ENCODE measurements around the gene KLHDC8A.
"Not testable (repeated sequence)": the region's sequence is repeated elsewhere in the genome, so short reads cannot be mapped to it uniquely, and the experiment has no call there.

The KLHDC8A gene

DNA sequence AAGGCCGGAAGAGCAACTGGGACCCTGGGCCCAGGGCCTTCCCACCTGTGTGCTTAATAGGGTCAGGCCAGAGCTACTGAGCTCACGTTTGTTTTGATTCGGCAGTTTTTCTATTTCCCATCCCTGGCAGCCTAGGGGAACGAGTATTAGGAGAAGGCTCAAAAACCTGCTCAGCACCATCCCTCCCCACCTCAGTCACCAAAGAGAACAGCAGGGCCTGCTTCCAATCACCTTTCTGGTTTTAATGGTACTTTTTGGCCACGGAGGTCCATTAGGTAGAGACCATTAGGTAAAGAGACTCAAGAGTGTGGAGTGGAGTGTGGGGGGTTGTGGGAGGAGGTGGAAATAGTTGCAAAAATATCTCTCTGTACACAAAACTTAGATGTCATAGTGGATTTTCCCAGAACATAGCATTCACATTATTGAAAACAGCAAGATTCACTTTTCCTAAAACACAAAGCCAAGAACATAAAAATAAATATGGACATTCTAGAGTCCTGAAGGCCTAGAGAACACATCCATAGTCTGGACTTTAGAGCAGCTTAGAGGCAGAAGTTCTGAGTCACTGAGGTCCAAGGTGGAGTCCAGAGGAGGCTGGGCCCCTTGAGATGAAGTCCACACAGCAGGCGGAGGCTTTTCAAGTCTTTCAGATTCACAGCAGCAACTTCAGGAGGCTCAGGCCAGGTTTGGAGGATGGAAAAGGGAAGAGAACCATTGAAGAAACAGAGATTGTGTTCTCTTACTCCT, 54.7 kb downstream of the KLHDC8A start:
- Histone ChIP-seq H3K27ac (ENCODE audit: low read depth, low read length) (peak overlapping the region; percentile 100), H3K4me3 (ENCODE audit: low read length) (peak overlapping the region; percentile 28), H3K36me3 (ENCODE audit: insufficient read depth, low read length) (peaks cover 50% of the 10 kb centered on the region), H3K9me3 (ENCODE audit: insufficient read depth, low read depth, low read length) (no peaks in the 10 kb centered on the region), H3K9ac (ENCODE audit: low read depth, low read length) (peak overlapping the region; percentile 74), H3K27me3 (ENCODE audit: insufficient read depth, low read length) (no peaks in the 10 kb centered on the region), H3K4me1 (ENCODE audit: insufficient read depth, low read length) (peaks cover 44% of the 10 kb centered on the region)
- 13% methylated on average over 6 of the region's 6 CpGs for WGBS

DNA sequence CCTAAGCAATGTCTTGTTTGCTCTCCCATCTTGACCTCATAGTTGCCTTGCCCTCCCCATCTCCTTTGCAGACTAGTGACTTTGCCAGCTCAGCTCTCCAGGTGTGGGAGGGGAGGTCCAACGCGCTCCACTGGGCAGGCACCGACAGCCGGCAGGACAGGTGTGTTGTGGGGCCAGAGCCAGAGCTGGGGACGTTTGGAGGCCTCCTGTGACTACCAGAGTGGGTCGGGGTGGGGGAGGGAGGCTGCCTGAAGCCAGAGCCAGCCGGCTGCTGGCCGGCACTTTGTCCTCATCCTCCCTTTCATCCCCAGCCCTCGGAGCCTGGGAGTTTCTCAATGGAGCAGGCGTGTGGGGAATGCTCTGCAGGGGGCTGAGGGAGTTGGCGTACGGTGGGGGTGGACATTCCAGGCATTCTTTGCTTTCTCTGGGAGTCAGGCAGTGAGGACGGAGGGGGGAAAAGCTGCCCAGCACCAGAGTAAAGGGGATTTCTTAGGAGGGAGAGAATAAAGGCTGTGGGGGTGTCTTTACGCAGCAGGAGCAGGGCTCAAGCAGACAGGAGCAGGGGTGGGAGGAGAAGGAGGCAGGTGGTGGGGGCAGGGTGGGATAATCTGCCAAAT, 55.4 kb downstream of the KLHDC8A start:
- Histone ChIP-seq H3K9me3 (ENCODE audit: insufficient read depth, low read depth, low read length) (no peaks in the 10 kb centered on the region), H3K36me3 (ENCODE audit: insufficient read depth, low read length) (peaks cover 43% of the 10 kb centered on the region), H3K27ac (ENCODE audit: low read depth, low read length) (peak overlapping the region; percentile 100), H3K9ac (ENCODE audit: low read depth, low read length) (peak overlapping the region; percentile 89), H3K27me3 (ENCODE audit: insufficient read depth, low read length) (no peaks in the 10 kb centered on the region), H3K4me3 (ENCODE audit: low read length) (peak overlapping the region; percentile 35), H3K4me1 (ENCODE audit: insufficient read depth, low read length) (peaks cover 45% of the 10 kb centered on the region)
- WGBS: 0% methylated on average over 12 of the region's 14 CpGs

DNA sequence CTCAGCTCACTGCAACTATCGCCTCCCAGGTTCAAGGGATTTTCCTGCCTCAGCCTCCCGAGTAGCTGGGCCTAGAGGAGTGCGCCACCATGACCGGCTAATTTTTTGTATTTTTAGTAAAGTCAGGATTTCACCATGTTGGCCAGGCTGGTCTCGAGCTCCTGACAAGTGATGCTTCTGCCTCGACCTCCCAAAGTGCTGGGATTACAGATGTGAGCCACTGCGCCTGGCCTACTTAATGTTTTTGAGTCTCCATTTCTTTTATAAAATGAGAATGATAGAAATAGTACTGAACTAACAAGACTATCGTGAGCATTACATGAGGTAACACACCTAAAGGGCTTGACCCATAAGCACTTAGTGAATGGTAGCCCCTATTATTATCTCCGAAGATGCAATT, 56.6 kb downstream of the KLHDC8A start:
- peak overlapping the region; percentile 99 for H3K27ac ChIP-seq (ENCODE audit: low read depth, low read length)
- peak overlapping the region; percentile 39; the same call in 1 of the 2 replicates for H3K9ac ChIP-seq (ENCODE audit: low read depth, low read length)

GRCh38 chr1:205298191-205298994, 58.3 kb downstream of the KLHDC8A start:
- Histone ChIP-seq H3K9me3 (ENCODE audit: insufficient read depth, low read depth, low read length) (no peaks in the 10 kb centered on the region), H3K9ac (ENCODE audit: low read depth, low read length) (peak overlapping the region; percentile 19; the same call in 1 of the 2 replicates), H3K27me3 (ENCODE audit: insufficient read depth, low read length) (no peaks in the 10 kb centered on the region), H3K4me3 (ENCODE audit: low read length) (no peak overlapping the region), H3K4me1 (ENCODE audit: insufficient read depth, low read length) (peaks cover 71% of the 10 kb centered on the region), H3K36me3 (ENCODE audit: insufficient read depth, low read length) (peaks cover 14% of the 10 kb centered on the region), H3K27ac (ENCODE audit: low read depth, low read length) (peak overlapping the region; percentile 81)
- WGBS: 57% methylated on average over 9 of the region's 9 CpGs

More for the DNA sequence above, 56.6 kb downstream of the KLHDC8A start:
- 86% methylated on average over 9 of the region's 9 CpGs for WGBS
- peaks cover 31% of the 10 kb centered on the region for H3K36me3 ChIP-seq (ENCODE audit: insufficient read depth, low read length)
- H3K4me1 ChIP-seq (ENCODE audit: insufficient read depth, low read length): peaks cover 56% of the 10 kb centered on the region
- no peaks in the 10 kb centered on the region for H3K27me3 ChIP-seq (ENCODE audit: insufficient read depth, low read length)
- H3K4me3 ChIP-seq (ENCODE audit: low read length): no peak overlapping the region
- H3K9me3 ChIP-seq (ENCODE audit: insufficient read depth, low read depth, low read length): no peaks in the 10 kb centered on the region

DNA sequence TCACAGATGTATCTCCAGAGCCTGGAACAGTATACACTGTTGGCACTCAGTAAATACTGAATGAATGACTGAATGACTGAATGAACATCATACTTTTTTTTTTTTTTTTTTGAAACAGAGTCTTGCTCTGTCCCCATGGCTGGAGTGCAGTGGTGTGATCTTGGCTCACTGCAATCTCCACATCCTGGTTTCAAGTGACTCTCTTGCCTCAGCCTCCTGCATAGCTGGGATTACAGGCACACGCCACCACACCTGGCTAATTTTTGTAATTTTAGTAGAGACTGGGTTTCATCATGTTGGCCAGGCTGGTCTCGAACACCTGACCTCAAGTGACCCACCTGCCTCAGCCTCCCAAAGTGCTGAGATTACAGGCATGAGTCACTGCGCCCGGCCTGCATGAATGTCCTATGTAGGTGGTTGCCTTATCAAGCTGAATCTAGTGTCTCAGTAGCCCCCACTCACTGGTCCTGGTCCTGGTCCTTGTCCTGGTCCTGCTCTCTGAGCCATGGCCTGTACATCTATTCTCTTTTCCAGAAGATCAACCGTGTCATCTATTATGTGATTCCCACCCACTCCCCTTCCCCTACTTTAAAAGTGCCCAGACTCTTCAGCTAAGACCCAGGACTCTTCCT, 59.1 kb downstream of the KLHDC8A start:
- Histone ChIP-seq H3K4me1 (ENCODE audit: insufficient read depth, low read length) (peaks cover 69% of the 10 kb centered on the region), H3K9ac (ENCODE audit: low read depth, low read length) (peak overlapping the region; percentile 17; the same call in 1 of the 2 replicates), H3K27ac (ENCODE audit: low read depth, low read length) (peak overlapping the region; percentile 81)
- H3K4me3 ChIP-seq (ENCODE audit: low read length); H3K36me3 ChIP-seq (ENCODE audit: insufficient read depth, low read length); H3K9me3 ChIP-seq (ENCODE audit: insufficient read depth, low read depth, low read length); H3K27me3 ChIP-seq (ENCODE audit: insufficient read depth, low read length): not testable (repeated sequence)
- 93% methylated on average over 5 of the region's 5 CpGs for WGBS

- no peaks in the 10 kb centered on the region for H3K9me3 ChIP-seq (ENCODE audit: insufficient read depth, low read depth, low read length)
- H3K27me3 ChIP-seq (ENCODE audit: insufficient read depth, low read length): no peaks in the 10 kb centered on the region
- WGBS: 87% methylated on average over 2 of the region's 2 CpGs
- H3K9ac ChIP-seq (ENCODE audit: low read depth, low read length): no peak overlapping the region; the same call in 1 of the 2 replicates
- no peaks in the 10 kb centered on the region for H3K36me3 ChIP-seq (ENCODE audit: insufficient read depth, low read length)
- peak overlapping the region; percentile 97 for H3K27ac ChIP-seq (ENCODE audit: low read depth, low read length)
- H3K4me1 ChIP-seq (ENCODE audit: insufficient read depth, low read length): peaks cover 58% of the 10 kb centered on the region
- no peak overlapping the region for H3K4me3 ChIP-seq (ENCODE audit: low read length)
Measured at GRCh38 chr1:205296154-205296553, 60.6 kb downstream of the KLHDC8A start.

- WGBS: 36% methylated on average over 5 of the region's 5 CpGs
- H3K4me1 ChIP-seq (ENCODE audit: insufficient read depth, low read length): peaks cover 48% of the 10 kb centered on the region
- H3K9ac ChIP-seq (ENCODE audit: low read depth, low read length): peak overlapping the region; percentile 71
- peak overlapping the region; percentile 8; the same call in 1 of the 2 replicates for H3K4me3 ChIP-seq (ENCODE audit: low read length)
- no peaks in the 10 kb centered on the region for H3K27me3 ChIP-seq (ENCODE audit: insufficient read depth, low read length)
- H3K36me3 ChIP-seq (ENCODE audit: insufficient read depth, low read length): no peaks in the 10 kb centered on the region
- no peaks in the 10 kb centered on the region for H3K9me3 ChIP-seq (ENCODE audit: insufficient read depth, low read depth, low read length)
- peak overlapping the region; percentile 97 for H3K27ac ChIP-seq (ENCODE audit: low read depth, low read length)
Measured at GRCh38 chr1:205294934-205295333, 61.8 kb downstream of the KLHDC8A start.

DNA sequence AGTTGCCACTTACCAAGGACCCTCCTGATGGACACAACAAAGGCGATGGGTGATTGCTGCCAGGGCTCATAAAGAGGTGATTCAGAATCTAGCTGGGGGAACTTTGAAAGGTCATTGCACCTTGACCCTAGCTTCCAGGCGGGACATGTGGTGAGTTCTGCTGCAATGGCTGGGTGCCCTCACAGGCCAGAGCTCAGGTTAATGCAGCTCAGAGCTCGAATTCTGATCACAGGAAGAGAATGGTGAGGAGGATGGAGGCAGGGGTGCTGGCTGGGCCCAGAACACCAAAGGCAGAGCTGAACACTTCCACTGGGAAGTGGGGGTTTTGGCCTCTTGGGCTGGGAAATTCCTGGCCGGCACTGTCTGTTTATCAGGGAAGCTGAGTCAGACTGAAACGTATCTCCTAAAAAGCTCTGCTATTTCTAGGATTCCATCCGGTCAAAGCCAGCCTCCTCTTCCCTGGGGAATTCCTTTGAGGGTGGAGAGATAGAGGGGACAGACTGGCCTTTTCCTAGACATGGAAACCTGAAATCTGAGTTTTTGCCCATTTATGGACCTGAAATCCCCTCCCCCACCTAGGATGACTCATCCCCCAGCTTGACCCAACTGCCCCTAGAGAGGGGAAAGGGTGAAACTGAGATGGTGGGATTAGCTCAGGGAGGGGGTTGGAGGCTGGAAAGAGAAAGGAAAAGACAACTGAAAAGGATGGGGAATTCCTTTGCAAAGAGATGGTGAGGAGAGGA, 62.4 kb downstream of the KLHDC8A start:
- Histone ChIP-seq H3K9ac (ENCODE audit: low read depth, low read length) (peak overlapping the region; percentile 71), H3K27me3 (ENCODE audit: insufficient read depth, low read length) (no peaks in the 10 kb centered on the region), H3K4me3 (ENCODE audit: low read length) (peak overlapping the region; percentile 8; the same call in 1 of the 2 replicates), H3K36me3 (ENCODE audit: insufficient read depth, low read length) (no peaks in the 10 kb centered on the region), H3K9me3 (ENCODE audit: insufficient read depth, low read depth, low read length) (no peaks in the 10 kb centered on the region), H3K27ac (ENCODE audit: low read depth, low read length) (peak overlapping the region; percentile 97), H3K4me1 (ENCODE audit: insufficient read depth, low read length) (peaks cover 46% of the 10 kb centered on the region)
- 46% methylated on average over 6 of the region's 6 CpGs for WGBS

- H3K27ac ChIP-seq (ENCODE audit: low read depth, low read length): peak overlapping the region; percentile 97
- H3K27me3 ChIP-seq (ENCODE audit: insufficient read depth, low read length): no peaks in the 10 kb centered on the region
- peak overlapping the region; percentile 69; the same call in 1 of the 2 replicates for H3K9ac ChIP-seq (ENCODE audit: low read depth, low read length)
- no peak overlapping the region for H3K4me3 ChIP-seq (ENCODE audit: low read length)
- WGBS: 87% methylated on average over 9 of the region's 10 CpGs
- H3K36me3 ChIP-seq (ENCODE audit: insufficient read depth, low read length): no peaks in the 10 kb centered on the region
- no peaks in the 10 kb centered on the region for H3K9me3 ChIP-seq (ENCODE audit: insufficient read depth, low read depth, low read length)
- peaks cover 41% of the 10 kb centered on the region for H3K4me1 ChIP-seq (ENCODE audit: insufficient read depth, low read length)
Measured at GRCh38 chr1:205293350-205294074, 63.2 kb downstream of the KLHDC8A start.

DNA sequence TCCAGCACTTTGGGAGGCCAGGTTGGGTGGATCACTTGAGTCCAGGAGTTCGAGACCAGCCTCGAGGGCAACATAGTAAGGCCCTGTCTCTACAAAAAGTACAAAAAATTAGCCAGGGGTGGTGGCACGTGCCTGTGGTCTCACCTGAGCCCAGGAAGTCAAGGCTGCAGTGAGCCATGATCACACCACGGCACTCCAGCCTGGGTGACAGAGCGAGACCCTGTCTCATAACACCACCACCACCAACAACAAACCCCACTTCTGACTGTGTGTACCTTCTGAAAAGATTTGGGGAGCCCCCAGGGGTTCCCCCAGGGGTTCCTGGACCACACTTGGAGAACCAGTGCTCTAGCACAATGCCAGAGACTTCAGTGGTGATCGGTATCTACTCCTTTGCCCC, 65.1 kb downstream of the KLHDC8A start:
- 91% methylated on average over 6 of the region's 6 CpGs for WGBS
- Histone ChIP-seq H3K27ac (ENCODE audit: low read depth, low read length) (no peak overlapping the region), H3K4me1 (ENCODE audit: insufficient read depth, low read length) (peaks cover 45% of the 10 kb centered on the region), H3K9me3 (ENCODE audit: insufficient read depth, low read depth, low read length) (no peaks in the 10 kb centered on the region), H3K36me3 (ENCODE audit: insufficient read depth, low read length) (no peaks in the 10 kb centered on the region), H3K27me3 (ENCODE audit: insufficient read depth, low read length) (no peaks in the 10 kb centered on the region), H3K4me3 (ENCODE audit: low read length) (no peak overlapping the region), H3K9ac (ENCODE audit: low read depth, low read length) (no peak overlapping the region)

All from HUES64 (cell line).